KMS-11 (cell line): ENCODE measurements around the gene HOXA1.

Source experiments
- H2AFZ ChIP-seq: fragments of 200-600 bp; sonication (generic); 2 replicates; pipeline ENCODE4 v1.6.1; 2016; ENCODE audit warnings: antibody characterized with exemption, mixed run types, low read depth
- H3K27ac ChIP-seq: fragments of 200-600 bp; sonication (generic); 2 replicates; pipeline ENCODE4 v1.6.1; 2016; ENCODE audit warnings: mild to moderate bottlenecking, mixed run types
- H3K27me3 ChIP-seq: fragments of 200-600 bp; sonication (generic); 2 replicates; pipeline ENCODE4 v1.6.1; 2017; ENCODE audit warnings: mild to moderate bottlenecking, low read depth, mixed run types, moderate library complexity; ENCODE audit not compliant: insufficient read depth
- H3K36me3 ChIP-seq: fragments of 200-600 bp; sonication (generic); 2 replicates; pipeline ENCODE4 v1.6.1; 2017; ENCODE audit warnings: mild to moderate bottlenecking, mixed run types; ENCODE audit not compliant: insufficient read depth
- H3K4me1 ChIP-seq: fragments of 200-600 bp; sonication (generic); 2 replicates; pipeline ENCODE4 v1.6.1; 2016; ENCODE audit warnings: mild to moderate bottlenecking, low read depth, mixed run types; ENCODE audit not compliant: poor library complexity, severe bottlenecking
- H3K4me2 ChIP-seq: fragments of 200-600 bp; sonication (generic); 2 replicates; pipeline ENCODE4 v1.7.0; 2016; ENCODE audit warnings: mild to moderate bottlenecking, mixed run types
- H3K4me3 ChIP-seq: fragments of 200-600 bp; sonication (generic); IDR thresholded peaks from 2 replicates; pipeline ENCODE4 v1.6.1; 2017; ENCODE audit warnings: low read depth, low read length, mixed read lengths; ENCODE audit not compliant: insufficient read depth
- H3K79me2 ChIP-seq: fragments of 200-600 bp; sonication (generic); 2 replicates; pipeline ENCODE4 v1.6.1; 2016; ENCODE audit warnings: low read depth, mixed run types; ENCODE audit not compliant: insufficient read depth
- H3K9ac ChIP-seq: fragments of 200-600 bp; sonication (generic); 2 replicates; pipeline ENCODE4 v1.6.1; 2016; ENCODE audit warnings: mild to moderate bottlenecking, mixed run types
- H4K20me1 ChIP-seq: fragments of 200-600 bp; sonication (generic); 2 replicates; pipeline ENCODE4 v1.6.1; 2016; ENCODE audit warnings: mild to moderate bottlenecking, mixed run types; ENCODE audit not compliant: insufficient read depth
- CTCF ChIP-seq: fragments of 200-600 bp; sonication (generic); conservative IDR thresholded peaks from 2 replicates; pipeline ENCODE4 v1.6.1; 2017; ENCODE audit warnings: low read depth, mild to moderate bottlenecking, antibody characterized with exemption, low read length, moderate library complexity, mixed read lengths

Gene HOXA1

GRCh38 chr7:27143023-27143949 is 47.5 kb upstream of the HOXA1 start, which contains the start of gene HOXA5:
Gene HOXA5, minus strand, starts transcription at chr7:27143681. Its CDS starts 74 bp downstream, at chr7:27143607.
- Histone ChIP-seq H3K4me1 (no peaks in the 10 kb centered on the region), H3K36me3 (no peaks in the 10 kb centered on the region), H2AFZ (peak within 1 kb of the TSS; percentile 80), H3K27me3 (no peaks in the 10 kb centered on the region), H3K4me2 (peak within 1 kb of the TSS; percentile 34), H4K20me1 (no peaks in the 10 kb centered on the region), H3K27ac (no peak within 1 kb of the TSS), H3K79me2 (no peaks in the 10 kb centered on the region), H3K4me3 (no peak within 1 kb of the TSS), H3K9ac (no peak within 1 kb of the TSS; the same call in 1 of the 2 replicates)
- peak; percentile 83 for TF ChIP-seq CTCF

- Histone ChIP-seq H3K4me3 (no peak overlapping the region), H3K36me3 (no peaks in the 10 kb centered on the region), H3K79me2 (no peaks in the 10 kb centered on the region), H4K20me1 (no peaks in the 10 kb centered on the region), H3K27me3 (no peaks in the 10 kb centered on the region), H3K27ac (no peak overlapping the region), H3K4me2 (peak overlapping the region; percentile 34; the same call in 1 of the 2 replicates), H3K4me1 (no peaks in the 10 kb centered on the region), H2AFZ (peak overlapping the region; percentile 80), H3K9ac (no peak overlapping the region; the same call in 1 of the 2 replicates)
- no peak for TF ChIP-seq CTCF
Measured at GRCh38 chr7:27142580-27143022, 46.8 kb upstream of the HOXA1 start.

GRCh38 chr7:27141923-27142579 is 46.3 kb upstream of the HOXA1 start:
- Histone ChIP-seq H3K27me3 (no peaks in the 10 kb centered on the region), H3K4me1 (no peaks in the 10 kb centered on the region), H3K27ac (no peak overlapping the region), H3K9ac (no peak overlapping the region), H3K79me2 (no peaks in the 10 kb centered on the region), H3K36me3 (no peaks in the 10 kb centered on the region), H3K4me3 (no peak overlapping the region), H3K4me2 (peak overlapping the region; percentile 34; the same call in 1 of the 2 replicates), H2AFZ (no peak overlapping the region), H4K20me1 (no peaks in the 10 kb centered on the region)
- TF ChIP-seq CTCF = no peak

- Histone ChIP-seq H3K27me3 (no peaks in the 10 kb centered on the region), H2AFZ (no peak overlapping the region), H3K4me1 (no peaks in the 10 kb centered on the region), H3K9ac (no peak overlapping the region), H3K4me2 (no peak overlapping the region), H3K79me2 (no peaks in the 10 kb centered on the region), H3K4me3 (no peak overlapping the region), H3K27ac (no peak overlapping the region), H4K20me1 (no peaks in the 10 kb centered on the region), H3K36me3 (no peaks in the 10 kb centered on the region)
- TF ChIP-seq CTCF = no peak
Measured at GRCh38 chr7:27141137-27141922, 45.5 kb upstream of the HOXA1 start.
